A549 (cell line): ENCODE data around the gene ASB13. TPM values are rescaled to one million over a fixed set of nuclear protein-coding genes. Genes with fewer than 3 reads are reported as not detected.

Experiments
- ATAC-seq, 2 experiments: fragments of 200-7000 bp in 1 of 2; fragments of >200 bp in 1 of 2; cut with Nextera tagmentation in 1 of 2; cut with Tn5 transposase in 1 of 2; 3 replicates each; pipeline versions ENCODE4 v1.8.0 to v1.9.1; 2018 to 2020; ENCODE audit warnings: mild to moderate bottlenecking in 1 of 2, moderate library complexity in 1 of 2
- CTCF ChIA-PET: fragments of 300-600 bp; sonication (Branson Sonifier 250); formaldehyde crosslinking; extraction: SDS; loops from one replicate; lab custom pipeline; 2021; ENCODE audit warnings: antibody characterized with exemption, inconsistent platforms; lab: Yijun Ruan, JAX
- POLR2A ChIA-PET: fragments of 350-600 bp; formaldehyde crosslinking; extraction: SDS; loops from one replicate; lab custom pipeline; 2021; ENCODE audit warnings: antibody characterized with exemption, inconsistent platforms; lab: Yijun Ruan, JAX
- DNase-seq, 2 experiments: peaks; one replicate each; pipeline versions ENCODE4 v3.0.0 to v3.0.0-alpha.2; 2011 to 2016; ENCODE audit warnings: low read depth in 1 of 2, low spot score in 1 of 2
- FAIRE-seq: peaks from 2 replicates; lab custom pipeline; 2011; peaks lifted over from hg19 to GRCh38; lab: Jason Lieb, UNC
- H3K27ac ChIP-seq, 2 experiments: fragments of >200 bp; sonication (Bioruptor Twin); formaldehyde crosslinking; 3 replicates each; pipeline ENCODE4 v1.5.1; 2016 to 2017
- H3K4me1 ChIP-seq: fragments of >200 bp; sonication (Bioruptor Twin); formaldehyde crosslinking; 3 replicates; pipeline ENCODE4 v1.6.1; 2016
- H3K4me2 ChIP-seq: fragments of >200 bp; sonication (Bioruptor Twin); formaldehyde crosslinking; 3 replicates; pipeline ENCODE4 v1.6.1; 2016
- H3K4me3 ChIP-seq: fragments of >200 bp; sonication (Bioruptor Twin); formaldehyde crosslinking; 3 replicates; pipeline ENCODE4 v1.5.1; 2016
- H3K9me3 ChIP-seq: fragments of >200 bp; sonication (Bioruptor Twin); formaldehyde crosslinking; 3 replicates; pipeline ENCODE4 v1.6.1; 2016
- CBX2 ChIP-seq: fragments of 200-600 bp; sonication (generic); IDR thresholded peaks from 2 replicates; pipeline ENCODE4 v1.6.1; 2016; ENCODE audit warnings: low read depth, mild to moderate bottlenecking, borderline replicate concordance
- CBX8 ChIP-seq: fragments of 200-600 bp; sonication (generic); IDR thresholded peaks from 2 replicates; pipeline ENCODE4 v1.6.1; 2016
- CHD4 ChIP-seq: fragments of 200-600 bp; sonication (generic); IDR thresholded peaks from 2 replicates; pipeline ENCODE4 v1.6.1; 2016; ENCODE audit warnings: antibody characterized with exemption, mild to moderate bottlenecking, borderline replicate concordance
- CTCF ChIP-seq: fragments of >200 bp; sonication (Bioruptor Twin); formaldehyde crosslinking; IDR thresholded peaks from 3 replicates; pipeline ENCODE4 v1.5.1; 2016
- EP300 ChIP-seq, 2 experiments: fragments of >200 bp; sonication (Bioruptor Twin); formaldehyde crosslinking; IDR thresholded peaks; 2 replicates in 1 of 2; 3 replicates in 1 of 2; pipeline ENCODE4 v1.6.1; 2016 to 2017
- HES2 ChIP-seq: fragments of >200 bp; sonication (Bioruptor Twin); formaldehyde crosslinking; IDR thresholded peaks from 2 replicates; pipeline ENCODE4 v1.6.1; 2016
- HEYL ChIP-seq: fragments of 250-450 bp; sonication (Bioruptor Pico); IDR thresholded peaks from 2 replicates; pipeline ENCODE4 v1.8.0; 2021; ENCODE audit warnings: mild to moderate bottlenecking, moderate library complexity
- HOXA7 ChIP-seq: fragments of 250-450 bp; sonication (Bioruptor Pico); IDR thresholded peaks from 2 replicates; pipeline ENCODE4 v1.5.0; 2020; ENCODE audit warnings: mild to moderate bottlenecking, moderate library complexity
- KDM5A ChIP-seq: fragments of 200-600 bp; sonication (generic); IDR thresholded peaks from 2 replicates; pipeline ENCODE4 v1.6.1; 2016; ENCODE audit warnings: antibody characterized with exemption, mild to moderate bottlenecking
- MAX ChIP-seq: IDR thresholded peaks from 2 replicates; pipeline ENCODE4 v1.6.1; 2012
- MAZ ChIP-seq: fragments of 150-350 bp; IDR thresholded peaks from 2 replicates; pipeline ENCODE4 v1.6.1; 2014; ENCODE audit warnings: antibody characterized with exemption, low read depth, low read length, borderline replicate concordance
- MYC ChIP-seq: IDR thresholded peaks from 2 replicates; pipeline ENCODE4 v1.6.1; 2012; ENCODE audit warnings: mild to moderate bottlenecking, inconsistent platforms, low read length, improper control_type of control experiment, borderline replicate concordance
- NPAS2 ChIP-seq: fragments of 250-450 bp; sonication (Bioruptor Pico); IDR thresholded peaks from 2 replicates; pipeline ENCODE4 v1.8.0; 2022; ENCODE audit warnings: mild to moderate bottlenecking, moderate library complexity, borderline replicate concordance
- PHF8 ChIP-seq: fragments of 200-600 bp; sonication (generic); IDR thresholded peaks from 2 replicates; pipeline ENCODE4 v1.6.1; 2016; ENCODE audit warnings: low read depth, mild to moderate bottlenecking, antibody characterized with exemption, moderate library complexity, borderline replicate concordance
- POLR2A ChIP-seq: IDR thresholded peaks from 2 replicates; pipeline ENCODE4 v1.6.1; 2012; ENCODE audit warnings: mild to moderate bottlenecking, low read length
- POLR2AphosphoS2 ChIP-seq: conservative IDR thresholded peaks from 2 replicates; pipeline ENCODE4 v1.6.1; 2012; ENCODE audit warnings: low read length, improper control_type of control experiment, inconsistent platforms
- RAD21 ChIP-seq, 2 experiments: fragments of >200 bp in 1 of 2; sonication (Bioruptor Twin) in 1 of 2; formaldehyde crosslinking in 1 of 2; IDR thresholded peaks in 1 of 2; conservative IDR thresholded peaks in 1 of 2; 2 replicates in 1 of 2; 3 replicates in 1 of 2; pipeline ENCODE4 v1.6.1; 2012 to 2018; ENCODE audit warnings: inconsistent platforms in 1 of 2
- SMC3 ChIP-seq: fragments of >200 bp; sonication (Bioruptor Twin); formaldehyde crosslinking; IDR thresholded peaks from 3 replicates; pipeline ENCODE4 v1.6.1; 2018; ENCODE audit warnings: inconsistent platforms
- SREBF2 ChIP-seq: fragments of 450-650 bp; IDR thresholded peaks from 2 replicates; pipeline ENCODE4 v1.6.1; 2014; ENCODE audit warnings: mild to moderate bottlenecking, moderate library complexity
- TFCP2L1 ChIP-seq: fragments of 250-450 bp; sonication (Bioruptor Pico); IDR thresholded peaks from 2 replicates; pipeline ENCODE4 v1.5.0; 2021; ENCODE audit warnings: mild to moderate bottlenecking
- USF2 ChIP-seq: fragments of 450-650 bp; IDR thresholded peaks from 2 replicates; pipeline ENCODE4 v1.6.1; 2014; ENCODE audit warnings: antibody characterized with exemption
- ZC3H11A ChIP-seq: fragments of 450-650 bp; IDR thresholded peaks from 2 replicates; pipeline ENCODE4 v1.6.1; 2014; ENCODE audit warnings: antibody characterized with exemption, mild to moderate bottlenecking
- WGBS: methylation state at CpG from one replicate; pipeline ENCODE4 v1.1.6; 2017; ENCODE audit errors: missing lambda C conversion rate; 5-methylcytosine and 5-hydroxymethylcytosine counted together
- polyA plus RNA-seq, 4 experiments: library from polyadenylated mRNA; depleted of rRNA in 3 of 4; stranded (reverse); fragments of >200 nt; fragmentation: RNase III in 1 of 4; extraction: RNeasy Plus Mini Kit Qiagen cat#74134 plus additional on column Dnase treatment in 1 of 4; gene quantifications; 2 replicates in 3 of 4; 3 replicates in 1 of 4; pipeline ENCODE4 v1.2.3, GENCODE V29; 2011 to 2017
- TF ChIP-seq, protein P1 (sequence below): fragments of 250-450 bp; sonication (Bioruptor Pico); IDR thresholded peaks from 2 replicates; pipeline ENCODE4 v1.5.0; 2021; ENCODE audit warnings: mild to moderate bottlenecking, moderate library complexity, borderline replicate concordance

ASB13 gene
- polyA plus RNA-seq, 2 of the 4 experiments (the other 2 are of a cell fraction) = 10.9 to 12.9 TPM

DNA sequence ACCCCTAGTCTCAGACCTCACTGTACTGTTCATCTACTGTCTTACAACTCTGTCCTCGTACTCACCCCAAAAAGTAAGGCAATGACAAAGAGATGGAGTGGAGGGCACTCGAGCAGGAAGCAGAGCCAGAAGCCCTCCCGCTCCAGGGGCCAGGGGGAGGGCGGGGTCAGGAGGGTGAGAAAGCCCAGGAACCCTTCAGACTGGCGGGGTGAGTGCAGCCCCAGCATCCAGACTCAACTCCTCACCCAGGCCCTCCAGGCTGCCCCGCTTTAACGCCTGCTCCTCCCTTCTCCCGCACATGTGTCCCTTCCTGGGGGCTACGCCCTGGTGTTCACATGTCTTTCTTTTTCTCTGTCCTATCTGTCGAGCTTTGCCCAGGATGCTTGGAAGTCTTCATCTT lies 75.6 kb downstream of the ASB13 start:
- WGBS = 86% methylated on average over 10 of the region's 10 CpGs
- no peak for FAIRE-seq
- peaks cover 49% of the 10 kb centered on the region for H3K4me1 ChIP-seq

GRCh38 chr10:5589661-5590511 lies 76.5 kb downstream of the ASB13 start:
- peak; percentile 67 to 79; a peak in 3 of 6 replicates for ATAC-seq

More for the DNA sequence above, 75.6 kb downstream of the ASB13 start:
- DNase-seq (no peak), ATAC-seq (no peak)
- ChIA-PET POLR2A (no interaction called here), CTCF (interaction anchor here (0.7 to 13.9 kb wide), 4 partner anchors 18 to 32 kb away, joined by 3 to 108 read pairs (median 4); no protein-coding TSS in a partner anchor)
- Histone ChIP-seq H3K9me3 (no peaks in the 10 kb centered on the region), H3K4me3 (no peak overlapping the region), H3K27ac (peak overlapping the region; percentile 40 to 77; a peak in 5 of 6 replicates), H3K4me2 (no peak overlapping the region)
- TF ChIP-seq CBX2 = no peak
- TF ChIP-seq ZC3H11A = no peak
- no peak for TF ChIP-seq NPAS2 (CRISPR knock-in tag)
- TF ChIP-seq, protein P1, sequence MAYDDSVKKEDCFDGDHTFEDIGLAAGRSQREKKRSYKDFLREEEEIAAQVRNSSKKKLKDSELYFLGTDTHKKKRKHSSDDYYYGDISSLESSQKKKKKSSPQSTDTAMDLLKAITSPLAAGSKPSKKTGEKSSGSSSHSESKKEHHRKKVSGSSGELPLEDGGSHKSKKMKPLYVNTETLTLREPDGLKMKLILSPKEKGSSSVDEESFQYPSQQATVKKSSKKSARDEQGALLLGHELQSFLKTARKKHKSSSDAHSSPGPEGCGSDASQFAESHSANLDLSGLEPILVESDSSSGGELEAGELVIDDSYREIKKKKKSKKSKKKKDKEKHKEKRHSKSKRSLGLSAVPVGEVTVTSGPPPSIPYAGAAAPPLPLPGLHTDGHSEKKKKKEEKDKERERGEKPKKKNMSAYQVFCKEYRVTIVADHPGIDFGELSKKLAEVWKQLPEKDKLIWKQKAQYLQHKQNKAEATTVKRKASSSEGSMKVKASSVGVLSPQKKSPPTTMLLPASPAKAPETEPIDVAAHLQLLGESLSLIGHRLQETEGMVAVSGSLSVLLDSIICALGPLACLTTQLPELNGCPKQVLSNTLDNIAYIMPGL = no peak
- TF ChIP-seq SREBF2 = no peak
- no peak for TF ChIP-seq POLR2A

More at GRCh38 chr10:5589661-5590511, 76.5 kb downstream of the ASB13 start:
- Histone ChIP-seq H3K9me3 (no peaks in the 10 kb centered on the region), H3K4me1 (peaks cover 49% of the 10 kb centered on the region), H3K27ac (peak overlapping the region; percentile 40 to 77), H3K4me3 (no peak overlapping the region), H3K4me2 (peak overlapping the region; percentile 15)
- CTCF ChIA-PET = interaction anchor here (0.7 to 13.9 kb wide), 9 partner anchors 9 to 90 kb away, joined by 3 to 108 read pairs (median 4); partner anchors contain the start of gene CALML5
- DNase-seq (peak; percentile 53 to 57), FAIRE-seq (no peak)
- 57% methylated on average over 16 of the region's 16 CpGs for WGBS
- TF ChIP-seq HES2 (no peak), MAX (no peak), TFCP2L1 (no peak), POLR2AphosphoS2 (no peak), MAZ (no peak), KDM5A (no peak), USF2 (no peak), HOXA7 (CRISPR knock-in tag) (no peak), PHF8 (no peak), HEYL (CRISPR knock-in tag) (no peak), CTCF (peak; percentile 16; the same call in 2 of the 3 replicates), ZC3H11A (no peak), CHD4 (no peak), EP300 (IDR thresholded peaks at IDR 0.05) (no peak), MYC (no peak), RAD21 (conservative IDR thresholded peaks at IDR 0.05 in 1 of 2, IDR thresholded peaks at IDR 0.05 in 1 of 2) (peak; percentile 20 to 33; a peak in 3 of 5 replicates), CBX8 (no peak), CBX2 (no peak), SMC3 (peak; percentile 17; the same call in 1 of the 3 replicates)
- POLR2A ChIA-PET = interaction anchor here (0.6 to 1.2 kb wide), 3 partner anchors 20 to 43 kb away, joined by 3 to 4 read pairs (median 3); no protein-coding TSS in a partner anchor
